Nephron progenitor cell (in vitro differentiated cells): ENCODE measurements around the gene VPS13A.

Experiments used
- DNase-seq: peaks from one replicate; pipeline ENCODE4 v3.0.0; 2021
- H3K27ac Mint-ChIP-seq: 2 replicates; pipeline ENCODE4 v1.8.0; 2021; ENCODE audit warnings: mild to moderate bottlenecking, moderate library complexity, mixed read lengths
- H3K27me3 Mint-ChIP-seq: 2 replicates; pipeline ENCODE4 v1.8.0; 2021; ENCODE audit warnings: mild to moderate bottlenecking, low read depth, mixed read lengths; ENCODE audit not compliant: poor library complexity
- H3K36me3 Mint-ChIP-seq: 2 replicates; pipeline ENCODE4 v1.8.0; 2021; ENCODE audit warnings: low read depth, mixed read lengths
- H3K4me1 Mint-ChIP-seq: 2 replicates; pipeline ENCODE4 v1.8.0; 2021; ENCODE audit warnings: mixed read lengths
- H3K4me3 Mint-ChIP-seq: 2 replicates; pipeline ENCODE4 v1.8.0; 2021; ENCODE audit warnings: mild to moderate bottlenecking, moderate library complexity, mixed read lengths
- H3K9me3 Mint-ChIP-seq: 2 replicates; pipeline ENCODE4 v1.8.0; 2021; ENCODE audit warnings: mild to moderate bottlenecking, moderate library complexity, mixed read lengths
- CTCF ChIP-seq: fragments of 200-600 bp; sonication (generic); IDR thresholded peaks from 2 replicates; pipeline ENCODE4 v1.5.0; 2021; ENCODE audit warnings: antibody characterized with exemption

VPS13A gene

GRCh38 chr9:77177143-77177893, at the start of gene VPS13A:
TSS of gene VPS13A (plus strand) at chr9:77177534. CDS start at chr9:77177705, 171 bp downstream.
- TF ChIP-seq CTCF = no peak
- peak within 1 kb of the TSS; percentile 50 for H3K27ac Mint-ChIP-seq
- H3K4me1 Mint-ChIP-seq = peaks cover 37% of the 10 kb centered on the region
- peak within 1 kb of the TSS; percentile 97 for H3K4me3 Mint-ChIP-seq
- DNase-seq = peak; percentile 99
- H3K27me3 Mint-ChIP-seq = peaks cover 14% of the 10 kb centered on the region
- no peaks in the 10 kb centered on the region for H3K9me3 Mint-ChIP-seq
- no peaks in the 10 kb centered on the region for H3K36me3 Mint-ChIP-seq

GRCh38 chr9:77128125-77128789, 49.1 kb upstream of the VPS13A start:
- H3K36me3 Mint-ChIP-seq = peaks cover 11% of the 10 kb centered on the region
- no peak for TF ChIP-seq CTCF
- DNase-seq = no peak
- peaks cover 20% of the 10 kb centered on the region for H3K9me3 Mint-ChIP-seq
- H3K27me3 Mint-ChIP-seq = no peaks in the 10 kb centered on the region
- peaks cover 47% of the 10 kb centered on the region for H3K4me1 Mint-ChIP-seq
- no peak overlapping the region for H3K4me3 Mint-ChIP-seq
- H3K27ac Mint-ChIP-seq = no peak overlapping the region

GRCh38 chr9:77131399-77131798, 45.9 kb upstream of the VPS13A start:
- Mint-ChIP-seq H3K27ac (peak overlapping the region; percentile 74), H3K4me3 (peak overlapping the region; percentile 14), H3K36me3 (peaks cover 6% of the 10 kb centered on the region), H3K27me3 (no peaks in the 10 kb centered on the region), H3K4me1 (peaks cover 40% of the 10 kb centered on the region), H3K9me3 (peaks cover 7% of the 10 kb centered on the region)
- DNase-seq = peak; percentile 20
- TF ChIP-seq CTCF = no peak

GRCh38 chr9:77133011-77133410, 44.3 kb upstream of the VPS13A start:
- Mint-ChIP-seq H3K36me3 (peaks cover 6% of the 10 kb centered on the region), H3K4me1 (peaks cover 34% of the 10 kb centered on the region), H3K4me3 (no peak overlapping the region), H3K27ac (no peak overlapping the region), H3K9me3 (peaks cover 7% of the 10 kb centered on the region), H3K27me3 (no peaks in the 10 kb centered on the region)
- TF ChIP-seq CTCF = no peak
- DNase-seq = no peak

GRCh38 chr9:77142366-77142765, 35.0 kb upstream of the VPS13A start:
- peaks cover 5% of the 10 kb centered on the region for H3K27me3 Mint-ChIP-seq
- H3K36me3 Mint-ChIP-seq = no peaks in the 10 kb centered on the region
- no peak overlapping the region for H3K27ac Mint-ChIP-seq
- H3K9me3 Mint-ChIP-seq = no peaks in the 10 kb centered on the region
- H3K4me3 Mint-ChIP-seq = no peak overlapping the region
- DNase-seq = no peak
- no peaks in the 10 kb centered on the region for H3K4me1 Mint-ChIP-seq
- no peak for TF ChIP-seq CTCF
